GM19099 (cell line): ENCODE data around the gene HSPB7.
A peak's percentile ranks its signal among the peaks of the same experiment; 100 is the strongest.

Experiments used
- POLR2A ChIP-seq: IDR thresholded peaks from 3 replicates; pipeline ENCODE4 v1.6.1; 2011; ENCODE audit warnings: low read depth; ENCODE audit not compliant: insufficient read length; ENCODE audit errors: extremely low read depth

The HSPB7 gene

DNA sequence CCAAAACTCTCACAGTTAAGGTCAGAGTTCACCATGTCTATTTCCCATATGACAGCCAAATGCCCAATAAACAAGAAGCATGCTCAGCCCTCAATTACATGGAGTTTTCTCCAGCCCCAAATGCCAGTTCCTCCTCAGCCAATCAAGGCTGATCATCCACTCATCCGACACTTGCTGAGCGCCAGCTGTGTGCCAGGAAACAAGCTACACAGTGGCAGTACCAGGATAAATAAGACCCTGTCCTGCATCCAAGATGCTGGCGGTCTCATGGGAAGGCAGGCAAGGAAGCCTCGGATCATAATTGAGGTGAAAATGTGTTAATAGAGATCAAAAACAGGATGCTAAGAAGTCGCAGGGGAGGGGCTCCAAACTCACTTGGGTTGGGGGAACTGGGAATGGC, 49.7 kb downstream of the HSPB7 start:
- no peak for TF ChIP-seq POLR2A

DNA sequence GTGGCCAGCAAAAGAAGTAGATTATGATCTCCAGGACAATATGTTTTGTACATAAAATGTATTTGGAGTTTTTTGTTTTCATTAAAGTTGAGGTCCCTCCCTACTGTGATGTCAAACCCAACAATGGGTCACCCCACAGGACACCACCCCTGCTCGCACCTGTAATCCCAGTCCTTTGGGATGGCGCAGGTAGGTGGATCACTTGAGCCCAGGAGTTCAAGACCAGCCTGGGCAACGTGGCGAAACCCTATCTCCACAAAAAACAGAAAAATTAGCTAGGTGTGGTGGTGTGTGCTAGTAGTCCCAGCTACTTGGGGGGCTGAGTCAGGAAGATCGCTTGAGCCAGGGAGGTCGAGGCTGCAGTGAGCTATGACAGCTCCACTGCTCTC, 50.9 kb downstream of the HSPB7 start:
- no peak for TF ChIP-seq POLR2A

DNA sequence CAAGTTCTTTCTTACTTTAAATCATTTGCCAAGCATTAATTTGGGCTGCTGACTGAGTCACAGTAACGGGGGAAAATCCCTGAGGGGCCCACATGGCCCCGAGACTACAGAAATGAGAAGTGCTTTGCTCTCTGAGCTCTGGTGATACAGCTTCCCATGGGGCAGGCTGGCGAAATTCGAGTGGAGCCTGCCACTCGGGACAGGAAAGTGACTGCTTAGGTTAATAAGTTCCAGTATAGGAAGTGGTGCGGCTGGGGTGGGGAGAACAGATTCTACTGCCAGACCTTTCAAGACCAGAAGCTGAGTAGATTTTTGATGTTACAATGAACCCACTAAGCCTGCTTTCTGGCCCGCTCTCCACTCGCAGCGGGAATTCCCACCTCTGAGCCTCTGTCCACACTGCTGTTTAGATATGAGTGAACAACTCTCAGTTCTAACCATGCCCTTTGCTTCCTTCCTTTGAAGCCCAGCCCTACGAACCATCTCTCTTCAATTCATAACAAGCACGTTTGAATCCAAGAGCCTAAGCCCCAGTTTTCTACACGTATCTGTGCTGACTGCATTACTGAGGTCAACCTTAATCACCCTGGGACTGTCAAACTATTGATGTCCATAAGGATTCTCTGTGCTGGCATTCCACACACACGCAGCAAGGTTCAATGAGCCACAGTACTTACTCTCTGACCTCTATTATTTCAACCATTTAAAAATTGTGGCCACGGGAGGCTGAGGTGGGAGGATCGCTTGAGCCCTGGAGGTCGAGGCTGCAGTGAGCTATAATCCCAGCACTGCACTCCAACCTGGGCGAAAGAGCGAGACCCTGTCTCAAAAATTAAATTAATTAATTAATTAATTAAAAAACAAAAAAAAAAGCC, 51.5 kb downstream of the HSPB7 start:
- TF ChIP-seq POLR2A, result no peak

DNA sequence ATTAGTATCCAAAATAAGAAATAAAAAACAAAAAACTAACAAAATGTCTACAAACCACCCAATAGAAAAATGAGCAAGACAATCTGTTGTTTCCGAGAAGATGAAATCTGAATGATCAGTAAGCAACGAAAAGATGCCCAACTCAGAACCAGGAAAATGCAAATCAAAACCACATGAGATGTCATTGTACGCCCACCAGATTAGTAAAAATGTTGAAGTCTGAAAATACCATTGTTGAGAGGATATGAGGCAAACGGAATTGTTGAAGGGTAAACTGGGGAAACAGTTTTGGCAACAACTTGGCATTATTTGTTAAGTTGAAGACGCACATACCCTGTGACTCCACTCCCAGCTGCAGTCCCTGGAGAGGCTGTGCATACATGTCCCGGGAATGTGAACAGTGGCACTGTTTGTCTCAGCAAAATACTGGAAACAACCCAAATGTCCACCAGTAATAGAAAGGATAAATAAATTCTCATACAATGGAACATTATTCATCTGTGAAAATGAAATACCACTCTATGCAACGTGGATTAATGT, 52.5 kb downstream of the HSPB7 start:
- peak; percentile 15 for TF ChIP-seq POLR2A
